IMR-90 (cell line): ENCODE data around the gene ARMC6. TPM values are rescaled to one million over a fixed set of nuclear protein-coding genes. Genes with fewer than 3 reads are reported as not detected.
A peak's percentile ranks its signal among the peaks of the same experiment; 100 is the strongest.

Experiments
- ATAC-seq: fragments of 200-7000 bp; cut with Tn5 transposase; 2 replicates; pipeline ENCODE4 v1.9.1; 2020; ENCODE audit warnings: low read depth, mild to moderate bottlenecking, moderate library complexity
- BruUV-seq: library from RNA; stranded (reverse); fragments of 400-500 nt; replicated peaks from 2 replicates; lab custom pipeline; 2021; lab: Mats Ljungman, UMichigan
- CTCF ChIA-PET: fragments of 300-600 bp; formaldehyde crosslinking; extraction: SDS; loops from one replicate; lab custom pipeline; 2021; ENCODE audit warnings: antibody characterized with exemption; lab: Yijun Ruan, JAX
- POLR2A ChIA-PET: fragments of 300-600 bp; sonication (Branson Sonifier 250); formaldehyde crosslinking; loops from one replicate; lab custom pipeline; 2022; ENCODE audit warnings: antibody characterized with exemption; ENCODE audit not compliant: unreplicated experiment; lab: Charles Lee
- DNase-seq: peaks from one replicate; pipeline ENCODE4 v3.0.0; 2013
- H2AFZ ChIP-seq: replicated peaks from 2 replicates; pipeline ENCODE3; 2013; ENCODE audit warnings: low read length, mild to moderate bottlenecking; ENCODE audit not compliant: poor library complexity
- H2AK5ac ChIP-seq: 2 replicates; pipeline ENCODE4 v1.6.1; 2013; ENCODE audit warnings: low read depth, low read length, inconsistent platforms
- H2AK9ac ChIP-seq: replicated peaks from 2 replicates; pipeline ENCODE3; 2013; ENCODE audit warnings: mild to moderate bottlenecking, low read depth, low read length, moderate library complexity; ENCODE audit not compliant: poor library complexity
- H2BK120ac ChIP-seq: 2 replicates; pipeline ENCODE4 v1.6.1; 2013; ENCODE audit warnings: low read depth, low read length, inconsistent platforms
- H2BK15ac ChIP-seq: 3 replicates; pipeline ENCODE4 v1.6.1; 2013; ENCODE audit warnings: low read depth, low read length, inconsistent platforms
- H2BK20ac ChIP-seq: 2 replicates; pipeline ENCODE4 v1.6.1; 2013; ENCODE audit warnings: low read depth, mild to moderate bottlenecking, inconsistent platforms, low read length, moderate library complexity
- H2BK5ac ChIP-seq: 2 replicates; pipeline ENCODE4 v1.6.1; 2013; ENCODE audit warnings: mild to moderate bottlenecking, low read depth, low read length, inconsistent platforms; ENCODE audit not compliant: poor library complexity, severe bottlenecking
- H3K14ac ChIP-seq: replicated peaks from 2 replicates; pipeline ENCODE4 v1.6.1; 2013; ENCODE audit warnings: low read depth, low read length, inconsistent platforms
- H3K18ac ChIP-seq: 2 replicates; pipeline ENCODE4 v1.6.1; 2013; ENCODE audit warnings: low read depth, low read length, control low read depth
- H3K23ac ChIP-seq: 2 replicates; pipeline ENCODE4 v1.6.1; 2013; ENCODE audit warnings: low read depth, low read length, inconsistent platforms
- H3K27ac ChIP-seq: 2 replicates; pipeline ENCODE4 v1.5.1; 2013; ENCODE audit warnings: mild to moderate bottlenecking, control low read depth, low read length; ENCODE audit not compliant: insufficient read depth
- H3K27me3 ChIP-seq: 2 replicates; pipeline ENCODE4 v1.6.1; 2013; ENCODE audit warnings: low read length; ENCODE audit not compliant: control insufficient read depth, insufficient read depth
- H3K36me3 ChIP-seq: 2 replicates; pipeline ENCODE4 v1.6.1; 2013; ENCODE audit warnings: low read length, mixed read lengths; ENCODE audit not compliant: control insufficient read depth, insufficient read depth
- H3K4ac ChIP-seq: 2 replicates; pipeline ENCODE4 v1.6.1; 2013; ENCODE audit warnings: low read depth, low read length, inconsistent platforms
- H3K4me1 ChIP-seq: 2 replicates; pipeline ENCODE4 v1.6.1; 2013; ENCODE audit warnings: low read length, mixed read lengths; ENCODE audit not compliant: control insufficient read depth, insufficient read depth
- H3K4me2 ChIP-seq: 2 replicates; pipeline ENCODE4 v1.6.1; 2013; ENCODE audit warnings: low read depth, mild to moderate bottlenecking, control low read depth, low read length, moderate library complexity
- H3K4me3 ChIP-seq: 2 replicates; pipeline ENCODE4 v1.5.1; 2013; ENCODE audit warnings: low read depth, mild to moderate bottlenecking, control low read depth, low read length, moderate library complexity; ENCODE audit not compliant: insufficient read depth
- H3K56ac ChIP-seq: 2 replicates; pipeline ENCODE4 v1.6.1; 2013; ENCODE audit warnings: low read length, inconsistent platforms; ENCODE audit not compliant: insufficient read depth; ENCODE audit errors: extremely low read depth
- H3K79me1 ChIP-seq, 2 experiments: 2 replicates each; pipeline ENCODE4 v1.6.1; 2013; ENCODE audit warnings: low read length in 2 of 2, inconsistent platforms in 1 of 2, low read depth in 1 of 2
- H3K9ac ChIP-seq: 2 replicates; pipeline ENCODE4 v1.6.1; 2013; ENCODE audit warnings: low read depth, low read length, control low read depth
- H3K9me1 ChIP-seq: 2 replicates; pipeline ENCODE4 v1.6.1; 2013; ENCODE audit warnings: low read length, inconsistent platforms; ENCODE audit not compliant: insufficient read depth
- H3K9me3 ChIP-seq: 2 replicates; pipeline ENCODE4 v1.6.1; 2013; ENCODE audit warnings: low read length; ENCODE audit not compliant: control insufficient read depth, insufficient read depth
- H4K20me1 ChIP-seq: 2 replicates; pipeline ENCODE4 v1.6.1; 2013; ENCODE audit warnings: low read length, inconsistent platforms; ENCODE audit not compliant: insufficient read depth
- H4K5ac ChIP-seq: 2 replicates; pipeline ENCODE4 v1.6.1; 2013; ENCODE audit warnings: mild to moderate bottlenecking, low read depth, low read length, control low read depth
- H4K8ac ChIP-seq, 2 experiments: 2 replicates each; pipeline ENCODE4 v1.6.1; 2013; ENCODE audit warnings: low read depth in 2 of 2, low read length in 2 of 2, control low read depth in 1 of 2, inconsistent platforms in 1 of 2
- H4K91ac ChIP-seq: 2 replicates; pipeline ENCODE4 v1.6.1; 2013; ENCODE audit warnings: low read depth, low read length, inconsistent platforms; ENCODE audit not compliant: insufficient read depth
- BHLHE40 ChIP-seq: fragments of 150-350 bp; IDR thresholded peaks from 2 replicates; pipeline ENCODE4 v1.6.1; 2016; ENCODE audit warnings: mild to moderate bottlenecking, low read depth, low read length
- CEBPB ChIP-seq: IDR thresholded peaks from 2 replicates; pipeline ENCODE4 v1.6.1; 2012; ENCODE audit warnings: low read depth, low read length, improper control_type of control experiment
- MXI1 ChIP-seq: IDR thresholded peaks from 2 replicates; pipeline ENCODE4 v1.6.1; 2012; ENCODE audit warnings: low read depth, mild to moderate bottlenecking, low read length, moderate library complexity, borderline replicate concordance
- NFE2L2 ChIP-seq: fragments of 150-350 bp; IDR thresholded peaks from 2 replicates; pipeline ENCODE4 v1.6.1; 2016; ENCODE audit warnings: low read depth, mild to moderate bottlenecking, low read length
- RAD21 ChIP-seq: IDR thresholded peaks from 2 replicates; pipeline ENCODE4 v1.6.1; 2012; ENCODE audit warnings: low read length, improper control_type of control experiment
- RCOR1 ChIP-seq: IDR thresholded peaks from 2 replicates; pipeline ENCODE4 v1.6.1; 2012; ENCODE audit warnings: mild to moderate bottlenecking, low read length, improper control_type of control experiment; ENCODE audit not compliant: insufficient replicate concordance
- RFX5 ChIP-seq: IDR thresholded peaks from 2 replicates; pipeline ENCODE4 v1.8.0; 2012; ENCODE audit warnings: low read depth, mild to moderate bottlenecking, low read length, moderate library complexity
- USF2 ChIP-seq: fragments of 150-350 bp; IDR thresholded peaks from 2 replicates; pipeline ENCODE4 v1.6.1; 2017; ENCODE audit warnings: mild to moderate bottlenecking, antibody characterized with exemption, low read length, low read depth
- WGBS, 2 experiments: methylation state at CpG; one replicate each; pipeline versions ENCODE4 v1.1.5 to v1.1.7; 2013; ENCODE audit warnings: missing lambda C conversion rate in 2 of 2; ENCODE audit not compliant: insufficient read length in 1 of 2; ENCODE audit errors: extremely low coverage in 2 of 2; 5-methylcytosine and 5-hydroxymethylcytosine counted together
- dilution Hi-C: fragments of 300-500 bp; cut with HindIII; formaldehyde crosslinking; loops from one replicate; pipeline ENCODE4 v1.14.3; 2018; ENCODE audit warnings: low sequenced_read_pairs; ENCODE audit not compliant: unreplicated experiment
- in situ Hi-C: fragments of 300-500 bp; cut with MboI; formaldehyde crosslinking; loops from 3 replicates; pipeline ENCODE4 v1.14.3; 2019; ENCODE audit warnings: low sequenced_read_pairs, inconsistent platforms, mixed read lengths
- intact Hi-C: fragments of 100-400 bp; cut with micrococcal nuclease; formaldehyde crosslinking; loops from 2 replicates; pipeline ENCODE4 v1.10.0; 2022
- polyA plus RNA-seq, 3 experiments: library from polyadenylated mRNA; depleted of rRNA; stranded (reverse); fragments of >200 nt; gene quantifications; 2 replicates each; pipeline ENCODE4 v1.2.3, GENCODE V29; 2012; ENCODE audit warnings: low replicate concordance in 1 of 3
- total RNA-seq: library from RNA; depleted of rRNA; stranded (reverse); fragments of >200 nt; gene quantifications from 2 replicates; pipeline ENCODE4 v1.2.3, GENCODE V29; 2012

Gene ARMC6
- total and polyA plus RNA-seq, 2 of the 4 experiments (the other 2 are of a cell fraction): 41.5 to 52.7 TPM

GRCh38 chr19:19033176-19033425 is 302 bp upstream of the ARMC6 start (continued):
- TF ChIP-seq NFE2L2: no peak
- TF ChIP-seq CEBPB: no peak
- no peak for TF ChIP-seq RFX5
- TF ChIP-seq RAD21: no peak

- H3K18ac ChIP-seq: no peak overlapping the region
- CTCF ChIA-PET: no interaction called here
These were observed 811 bp downstream of the ARMC6 start for GRCh38 chr19:19034204-19034624.

More at GRCh38 chr19:19034204-19034624, 811 bp downstream of the ARMC6 start:
- TF ChIP-seq MXI1 (peak; percentile 68; the same call in 1 of the 2 replicates), NFE2L2 (no peak), USF2 (peak; percentile 62), RCOR1 (no peak), BHLHE40 (peak; percentile 91)
- Histone ChIP-seq H2AK5ac (peak overlapping the region; percentile 94), H3K27me3 (no peaks in the 10 kb centered on the region), H3K36me3 (peaks cover 3% of the 10 kb centered on the region), H4K20me1 (peaks cover 18% of the 10 kb centered on the region), H2AK9ac (peak overlapping the region; percentile 90), H2BK5ac (peak overlapping the region; percentile 7), H3K9me3 (no peaks in the 10 kb centered on the region; the same call in 1 of the 2 replicates), H4K5ac (no peak overlapping the region), H2BK15ac (no peak overlapping the region), H2AFZ (peak overlapping the region; percentile 99), H3K4me2 (peak overlapping the region; percentile 98), H3K14ac (peak overlapping the region; percentile 73; the same call in 1 of the 2 replicates), H3K4me1 (peaks cover 6% of the 10 kb centered on the region), H4K8ac (peak overlapping the region; percentile 97 to 100), H3K9me1 (peaks cover 7% of the 10 kb centered on the region; the same call in 1 of the 2 replicates), H3K4me3 (peak overlapping the region; percentile 70), H3K9ac (peak overlapping the region; percentile 98), H2BK20ac (no peak overlapping the region), H3K56ac (peak overlapping the region; percentile 84), H2BK120ac (no peak overlapping the region), H3K27ac (peak overlapping the region; percentile 94), H3K79me1 (peaks cover 40 to 76% of the 10 kb centered on the region in 2 experiments), H3K4ac (peak overlapping the region; percentile 96), H3K23ac (peak overlapping the region; percentile 95), H4K91ac (peak overlapping the region; percentile 51)
- DNase-seq (peak; percentile 44), ATAC-seq (peak; percentile 22; the same call in 1 of the 2 replicates)
- intact Hi-C loops: no loop called here
- dilution Hi-C loops: no loop called here
- POLR2A ChIA-PET: no interaction called here
- 11% methylated on average over 6 of the region's 10 CpGs; no CpG with 5 or more reads in 1 of the 2 experiments for WGBS, 2 experiments
- in situ Hi-C loops: no loop called here
- BruUV-seq: no TSS peak
